HEK293 (cell line): Measurements from ENCODE around the gene ZNF438.

Experiments
- BCL11A ChIP-seq: fragments of 450-650 bp; formaldehyde crosslinking; IDR thresholded peaks from 2 replicates; pipeline ENCODE4 v1.5.1; 2016; ENCODE audit warnings: low read depth, missing biosample characterization, missing genetic modification characterization
- MYNN ChIP-seq: fragments of 450-650 bp; formaldehyde crosslinking; IDR thresholded peaks from 2 replicates; pipeline ENCODE4 v1.5.1; 2016; ENCODE audit warnings: missing biosample characterization, missing genetic modification characterization, borderline replicate concordance
- SETDB1 ChIP-seq: IDR thresholded peaks from one replicate; pipeline ENCODE4 v1.6.1; 2017; ENCODE audit warnings: mild to moderate bottlenecking, low read length, moderate library complexity, mixed read lengths; ENCODE audit not compliant: insufficient read length
- ZBTB1 ChIP-seq: fragments of 450-650 bp; formaldehyde crosslinking; IDR thresholded peaks from 2 replicates; pipeline ENCODE4 v1.5.1; 2016; ENCODE audit warnings: missing biosample characterization, missing genetic modification characterization
- ZNF133 ChIP-seq: fragments of 450-650 bp; formaldehyde crosslinking; IDR thresholded peaks from 2 replicates; pipeline ENCODE4 v1.5.1; 2016; ENCODE audit warnings: missing biosample characterization, missing genetic modification characterization
- TF ChIP-seq, protein P1 (sequence below): fragments of 450-650 bp; formaldehyde crosslinking; IDR thresholded peaks from 2 replicates; pipeline ENCODE4 v1.5.1; 2016; ENCODE audit warnings: missing biosample characterization, missing genetic modification characterization
- TF ChIP-seq, protein P2 (sequence below): fragments of 450-650 bp; formaldehyde crosslinking; IDR thresholded peaks from 2 replicates; pipeline ENCODE4 v1.5.1; 2016; ENCODE audit warnings: missing biosample characterization, missing genetic modification characterization
- TF ChIP-seq, protein P3 (sequence below): fragments of 450-650 bp; formaldehyde crosslinking; IDR thresholded peaks from 2 replicates; pipeline ENCODE4 v1.5.1; 2016; ENCODE audit warnings: missing biosample characterization, missing genetic modification characterization, low read depth

DNA sequence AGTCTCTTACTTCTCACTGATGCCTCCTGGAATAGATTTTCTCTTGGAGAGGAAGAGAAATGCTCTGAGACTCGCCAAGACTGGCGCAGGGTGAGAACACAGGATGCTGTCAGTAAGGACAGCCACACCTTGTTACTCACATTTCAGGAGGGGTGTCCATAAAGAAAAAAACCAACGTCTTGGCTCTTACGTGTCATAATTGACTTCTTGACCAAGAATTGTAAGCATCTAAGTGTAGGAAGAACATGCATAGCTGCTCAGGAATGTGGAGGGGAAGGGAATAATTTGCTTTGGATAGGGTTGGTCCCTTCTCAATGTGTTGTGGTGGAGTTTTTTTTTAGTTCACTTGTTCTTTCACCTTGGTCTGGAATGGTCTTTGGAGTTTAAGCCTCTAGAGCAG is 43.8 kb upstream of the ZNF438 start:
- TF ChIP-seq SETDB1, result no peak
- no peak for TF ChIP-seq ZBTB1 (tag by site-specific recombination)
- TF ChIP-seq, protein P1, sequence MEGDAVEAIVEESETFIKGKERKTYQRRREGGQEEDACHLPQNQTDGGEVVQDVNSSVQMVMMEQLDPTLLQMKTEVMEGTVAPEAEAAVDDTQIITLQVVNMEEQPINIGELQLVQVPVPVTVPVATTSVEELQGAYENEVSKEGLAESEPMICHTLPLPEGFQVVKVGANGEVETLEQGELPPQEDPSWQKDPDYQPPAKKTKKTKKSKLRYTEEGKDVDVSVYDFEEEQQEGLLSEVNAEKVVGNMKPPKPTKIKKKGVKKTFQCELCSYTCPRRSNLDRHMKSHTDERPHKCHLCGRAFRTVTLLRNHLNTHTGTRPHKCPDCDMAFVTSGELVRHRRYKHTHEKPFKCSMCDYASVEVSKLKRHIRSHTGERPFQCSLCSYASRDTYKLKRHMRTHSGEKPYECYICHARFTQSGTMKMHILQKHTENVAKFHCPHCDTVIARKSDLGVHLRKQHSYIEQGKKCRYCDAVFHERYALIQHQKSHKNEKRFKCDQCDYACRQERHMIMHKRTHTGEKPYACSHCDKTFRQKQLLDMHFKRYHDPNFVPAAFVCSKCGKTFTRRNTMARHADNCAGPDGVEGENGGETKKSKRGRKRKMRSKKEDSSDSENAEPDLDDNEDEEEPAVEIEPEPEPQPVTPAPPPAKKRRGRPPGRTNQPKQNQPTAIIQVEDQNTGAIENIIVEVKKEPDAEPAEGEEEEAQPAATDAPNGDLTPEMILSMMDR, result no peak
- TF ChIP-seq ZNF133, result no peak
- no peak for TF ChIP-seq MYNN
- TF ChIP-seq BCL11A, result no peak
- TF ChIP-seq, protein P2, sequence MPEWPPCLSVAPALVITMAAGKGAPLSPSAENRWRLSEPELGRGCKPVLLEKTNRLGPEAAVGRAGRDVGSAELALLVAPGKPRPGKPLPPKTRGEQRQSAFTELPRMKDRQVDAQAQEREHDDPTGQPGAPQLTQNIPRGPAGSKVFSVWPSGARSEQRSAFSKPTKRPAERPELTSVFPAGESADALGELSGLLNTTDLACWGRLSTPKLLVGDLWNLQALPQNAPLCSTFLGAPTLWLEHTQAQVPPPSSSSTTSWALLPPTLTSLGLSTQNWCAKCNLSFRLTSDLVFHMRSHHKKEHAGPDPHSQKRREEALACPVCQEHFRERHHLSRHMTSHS (tag by site-specific recombination), result no peak
- TF ChIP-seq, protein P3, sequence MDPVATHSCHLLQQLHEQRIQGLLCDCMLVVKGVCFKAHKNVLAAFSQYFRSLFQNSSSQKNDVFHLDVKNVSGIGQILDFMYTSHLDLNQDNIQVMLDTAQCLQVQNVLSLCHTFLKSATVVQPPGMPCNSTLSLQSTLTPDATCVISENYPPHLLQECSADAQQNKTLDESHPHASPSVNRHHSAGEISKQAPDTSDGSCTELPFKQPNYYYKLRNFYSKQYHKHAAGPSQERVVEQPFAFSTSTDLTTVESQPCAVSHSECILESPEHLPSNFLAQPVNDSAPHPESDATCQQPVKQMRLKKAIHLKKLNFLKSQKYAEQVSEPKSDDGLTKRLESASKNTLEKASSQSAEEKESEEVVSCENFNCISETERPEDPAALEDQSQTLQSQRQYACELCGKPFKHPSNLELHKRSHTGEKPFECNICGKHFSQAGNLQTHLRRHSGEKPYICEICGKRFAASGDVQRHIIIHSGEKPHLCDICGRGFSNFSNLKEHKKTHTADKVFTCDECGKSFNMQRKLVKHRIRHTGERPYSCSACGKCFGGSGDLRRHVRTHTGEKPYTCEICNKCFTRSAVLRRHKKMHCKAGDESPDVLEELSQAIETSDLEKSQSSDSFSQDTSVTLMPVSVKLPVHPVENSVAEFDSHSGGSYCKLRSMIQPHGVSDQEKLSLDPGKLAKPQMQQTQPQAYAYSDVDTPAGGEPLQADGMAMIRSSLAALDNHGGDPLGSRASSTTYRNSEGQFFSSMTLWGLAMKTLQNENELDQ, result no peak
